NT2/D1 (cell line): ENCODE results near the gene REC8.

Experiments used
- YY1 ChIP-seq: IDR thresholded peaks from 2 replicates; pipeline ENCODE4 v1.6.1; 2011; ENCODE audit not compliant: insufficient read length, insufficient read depth
- ZNF274 ChIP-seq: IDR thresholded peaks from 2 replicates; pipeline ENCODE4 v1.6.1; 2011; ENCODE audit warnings: mild to moderate bottlenecking, low read depth, low read length

- TF ChIP-seq ZNF274 (no peak), YY1 (no peak)
Observed at GRCh38 chr14:24160850-24161804, 10.8 kb upstream of the REC8 start, which contains the start of gene IRF9.
